GM20431 (cell line): Measurements from ENCODE around the gene NME5.

Experiments used
- in situ Hi-C: fragments of 300-500 bp; cut with MseI, MboI; formaldehyde crosslinking; loops from one replicate; pipeline ENCODE4 v1.15.0; 2020; ENCODE audit warnings: low sequenced_read_pairs; ENCODE audit not compliant: unreplicated experiment

The NME5 gene

DNA sequence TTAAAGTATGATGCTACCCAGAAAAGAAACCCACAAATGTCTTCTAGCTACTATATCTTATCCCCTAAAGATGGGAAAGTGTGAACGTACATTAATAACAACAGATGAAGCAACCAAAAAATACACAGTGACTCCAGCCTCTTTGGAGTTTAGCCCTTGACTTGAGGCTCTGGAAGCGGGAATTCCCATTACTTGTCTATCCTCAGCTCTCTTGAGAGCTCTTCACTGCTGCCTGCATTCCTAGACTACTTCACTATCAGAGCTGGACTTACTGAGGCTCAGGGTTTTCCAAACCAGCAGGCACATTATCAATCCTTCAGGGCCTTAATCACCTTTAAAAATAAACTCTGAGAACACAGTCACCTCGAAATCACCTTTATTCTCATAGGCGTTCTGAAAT lies 1.0 kb upstream of the NME5 start:
- in situ Hi-C loops = no loop called here

DNA sequence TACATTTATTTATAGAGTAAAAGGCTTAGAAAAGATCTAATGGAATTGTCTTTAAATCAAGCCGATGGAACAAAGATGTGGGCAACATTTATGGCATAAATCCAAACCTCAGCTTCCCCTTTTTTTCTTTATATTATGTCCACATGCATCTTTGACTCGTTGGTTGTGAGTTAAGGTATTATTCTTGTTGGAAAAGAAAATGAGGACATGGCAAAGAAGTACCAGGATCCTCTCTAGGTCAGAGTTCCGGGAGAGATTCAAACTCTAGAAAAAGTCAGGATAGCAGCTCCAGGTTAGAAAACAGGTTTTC lies 508 bp upstream of the NME5 start:
- in situ Hi-C loops = loop anchor here (10.0 kb wide), 1 partner anchor 65 kb away; no protein-coding TSS in a partner anchor

DNA sequence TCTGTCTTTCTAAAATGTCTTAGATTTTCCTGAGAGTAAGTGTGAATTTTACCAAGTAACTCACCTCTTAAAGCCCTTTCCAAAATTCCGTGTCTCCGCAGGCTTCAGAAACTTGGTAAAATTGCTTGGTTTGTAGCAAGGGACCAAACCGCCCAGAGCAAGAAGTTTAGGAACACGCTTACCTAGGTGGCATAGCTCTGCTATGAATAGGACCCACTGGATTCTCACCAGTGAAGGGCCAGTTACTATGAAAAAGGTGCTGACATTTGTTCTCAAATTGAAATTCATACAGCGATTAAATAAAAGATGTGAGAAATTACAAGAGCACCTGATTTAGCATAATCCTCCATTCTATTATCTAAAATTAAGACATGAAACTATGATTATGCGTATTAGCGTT lies 6.7 kb downstream of the NME5 start:
- in situ Hi-C loops = loop anchor here (10.0 kb wide), 1 partner anchor 58 kb away; no protein-coding TSS in a partner anchor

- in situ Hi-C loops = no loop called here
Observed at GRCh38 chr5:138129347-138129746, 9.9 kb downstream of the NME5 start.

DNA sequence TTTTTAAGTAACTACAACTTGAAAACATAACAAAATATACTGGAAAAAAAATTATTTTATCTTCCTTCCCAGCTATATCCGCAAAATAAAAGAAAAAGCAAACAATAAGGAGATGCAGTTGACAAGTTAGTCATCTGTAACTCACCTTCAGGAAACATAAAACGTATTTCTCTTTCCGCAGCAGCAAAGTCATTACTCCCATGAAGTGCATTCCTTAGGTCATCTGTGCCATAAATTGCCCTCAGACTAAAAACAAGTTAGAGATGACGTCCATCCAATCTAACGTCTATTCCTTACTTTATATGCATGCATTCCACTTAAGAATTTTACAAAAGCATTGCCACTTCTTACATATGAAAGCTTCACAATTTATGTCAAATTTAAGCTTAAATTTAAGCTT lies 10.9 kb downstream of the NME5 start:
- in situ Hi-C loops = no loop called here

DNA sequence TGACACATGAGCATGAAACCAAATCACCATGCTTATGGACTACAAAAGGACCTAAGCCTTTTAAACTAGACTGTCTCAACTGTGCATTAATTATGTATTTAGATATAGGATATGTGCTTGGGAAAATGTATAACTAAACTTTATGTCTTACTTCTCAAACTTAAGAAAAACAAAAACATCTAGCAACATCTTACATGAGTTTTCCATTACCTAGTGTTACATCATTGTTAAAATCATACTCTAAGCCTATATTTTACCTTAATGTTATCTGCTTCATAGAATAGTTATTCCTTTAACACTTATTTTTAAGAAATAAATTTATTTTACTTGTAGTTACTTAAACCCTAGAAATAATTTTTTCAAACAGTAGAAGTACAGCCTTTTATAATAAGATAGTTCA lies 24.0 kb downstream of the NME5 start:
- in situ Hi-C loops = no loop called here

- in situ Hi-C loops = no loop called here
Observed at GRCh38 chr5:138111937-138112336, 27.3 kb downstream of the NME5 start.

DNA sequence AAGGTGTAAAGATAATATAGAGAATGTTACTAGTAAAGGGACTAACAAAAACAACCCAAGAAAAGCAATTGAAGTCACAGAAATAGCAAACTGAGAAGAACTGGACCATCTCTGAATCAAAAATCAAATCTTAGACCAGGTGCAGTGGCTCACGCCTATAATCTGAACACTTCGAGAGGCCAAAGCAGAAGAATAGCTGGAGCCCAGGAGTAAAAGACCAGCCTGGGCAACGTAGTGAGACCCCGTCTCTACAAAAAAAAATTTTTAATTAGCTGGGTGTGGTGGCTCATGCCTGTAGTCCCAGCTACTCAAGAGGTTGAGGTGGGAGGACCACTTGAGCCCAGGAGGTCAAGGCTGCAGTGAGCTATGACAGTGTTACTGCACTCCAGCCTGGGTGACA lies 28.0 kb downstream of the NME5 start:
- in situ Hi-C loops = no loop called here

DNA sequence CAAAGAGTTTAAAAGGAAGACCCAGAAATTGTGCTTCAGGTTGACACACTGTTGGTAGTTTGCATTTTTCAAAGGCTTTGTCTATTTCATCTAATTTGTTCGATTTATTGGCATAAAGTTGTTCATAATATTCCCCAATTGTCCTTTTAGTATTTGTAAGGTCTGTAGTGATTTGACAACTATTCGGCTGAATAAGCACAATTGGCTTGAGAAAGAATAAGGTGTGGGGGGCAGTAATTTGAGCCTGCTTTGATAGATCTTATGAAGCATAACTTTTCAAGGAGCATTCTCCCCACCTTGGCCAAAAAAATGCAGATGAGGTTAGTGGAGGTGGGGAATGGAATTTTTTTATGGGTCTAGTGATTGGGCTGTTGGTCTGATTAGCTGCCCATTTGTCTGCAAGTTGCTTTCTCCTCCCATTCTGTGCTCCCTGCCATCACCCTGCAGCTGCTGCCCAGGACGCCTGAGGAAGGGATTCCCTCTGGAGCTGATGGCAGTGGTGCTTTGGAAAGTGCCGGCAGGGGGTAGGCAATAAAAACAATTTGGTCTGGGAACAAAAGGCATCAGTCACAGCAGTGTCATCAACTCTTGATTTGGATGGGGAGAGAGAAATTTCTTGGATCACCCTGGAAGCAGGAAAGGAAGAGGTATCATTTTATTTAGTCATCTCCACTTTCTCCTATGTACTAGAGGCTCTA lies 28.8 kb downstream of the NME5 start:
- in situ Hi-C loops = no loop called here

DNA sequence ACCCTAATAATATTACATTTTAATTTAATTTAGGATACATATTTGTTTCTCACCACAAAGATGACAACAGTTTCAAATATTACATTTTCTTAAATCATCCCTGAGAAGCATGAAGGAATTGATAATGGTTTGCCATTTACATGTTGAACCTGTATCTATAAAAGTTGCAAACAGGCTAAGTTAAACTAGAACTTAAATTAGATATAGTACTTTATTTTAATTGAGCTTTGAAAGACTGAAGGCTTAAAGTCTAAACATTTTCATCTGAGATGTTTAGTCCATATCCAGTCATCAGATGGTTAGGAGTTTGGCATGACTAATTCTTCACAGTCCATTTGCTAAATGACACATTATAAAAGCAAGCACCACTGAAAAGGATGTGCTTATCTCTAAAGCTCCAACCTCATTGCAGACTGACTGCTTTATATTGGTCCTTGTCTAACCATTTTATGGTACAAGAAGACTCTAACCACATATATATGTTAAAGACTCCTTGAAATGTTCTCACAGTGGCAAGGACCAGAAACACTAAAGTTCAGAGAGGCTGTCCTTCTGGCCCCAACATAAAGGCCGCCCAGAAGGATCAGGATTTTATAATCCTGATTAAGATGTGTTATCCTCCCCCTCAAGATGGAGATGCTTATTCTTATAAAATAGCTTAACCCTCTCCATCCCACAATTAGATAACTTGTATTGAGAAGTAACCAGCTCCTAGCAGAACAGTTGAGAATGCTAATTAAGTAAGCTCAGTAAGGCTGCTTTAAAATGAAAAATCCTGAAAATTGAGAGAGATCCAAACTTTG lies 29.6 kb downstream of the NME5 start:
- in situ Hi-C loops = no loop called here

- in situ Hi-C loops = no loop called here
Observed at GRCh38 chr5:138107213-138107612, 32.0 kb downstream of the NME5 start.

DNA sequence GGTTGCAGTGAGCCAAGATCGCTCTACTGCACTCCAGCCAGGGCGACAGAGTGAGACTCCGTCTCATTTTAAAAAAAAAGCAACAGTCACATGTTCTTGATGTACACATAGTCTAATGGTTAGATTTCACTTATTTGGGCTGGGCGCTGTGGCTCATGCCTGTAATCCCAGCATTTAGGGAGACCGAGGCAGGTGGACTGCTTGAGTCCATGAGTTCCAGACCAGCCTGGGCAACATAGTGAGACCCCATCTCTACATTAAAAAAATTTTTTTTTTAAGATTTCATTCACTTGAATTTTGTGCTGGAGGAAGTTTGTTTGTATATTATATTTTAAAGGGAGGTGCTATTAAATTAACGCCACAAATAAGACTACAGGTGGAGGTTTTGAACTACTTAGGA lies 33.5 kb downstream of the NME5 start:
- in situ Hi-C loops = no loop called here

GRCh38 chr5:138103319-138103637 lies 36.0 kb downstream of the NME5 start:
- in situ Hi-C loops = no loop called here

GRCh38 chr5:138102454-138103318 lies 36.5 kb downstream of the NME5 start:
- in situ Hi-C loops = no loop called here

DNA sequence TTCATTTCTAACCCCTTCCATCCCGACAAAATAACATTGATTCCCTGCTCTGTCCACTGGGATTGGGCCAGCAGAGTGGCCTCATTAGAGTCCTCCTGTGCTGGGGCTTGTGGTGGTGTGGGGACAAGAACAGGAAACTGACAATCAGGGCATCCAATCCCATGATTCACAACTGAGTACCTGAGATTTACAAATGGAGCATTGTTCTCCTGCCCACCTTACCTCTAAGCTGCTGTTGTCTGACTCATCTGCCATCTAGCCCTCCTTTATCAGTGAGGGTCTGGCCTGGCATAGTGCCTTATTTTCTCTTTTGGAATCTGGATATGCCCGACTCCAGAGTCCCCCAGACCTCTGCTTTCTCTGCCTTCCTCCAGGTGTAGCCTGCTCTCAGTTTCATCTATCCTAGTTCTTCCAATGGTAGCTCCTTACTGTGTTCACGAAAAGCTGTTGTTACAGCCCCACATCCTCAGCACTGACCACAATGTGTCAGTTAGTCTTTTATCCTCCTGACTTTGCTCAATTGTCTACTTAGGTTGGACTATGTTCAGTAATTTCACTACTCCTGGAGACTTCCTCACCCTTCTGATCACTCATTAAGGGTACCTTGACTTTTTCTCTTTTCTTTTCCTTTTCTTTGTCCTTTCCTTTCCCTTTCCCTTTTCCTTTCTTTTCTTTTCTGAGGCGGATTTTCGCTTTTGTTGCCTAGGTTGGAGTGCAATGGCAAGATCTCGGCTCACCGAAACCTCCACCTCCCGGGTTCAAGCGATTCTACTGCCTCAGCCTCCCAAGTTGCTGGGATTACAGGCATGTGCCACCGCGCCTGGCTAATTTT lies 42.0 kb downstream of the NME5 start:
- in situ Hi-C loops = no loop called here

GRCh38 chr5:138096363-138096762 lies 42.9 kb downstream of the NME5 start:
- in situ Hi-C loops = no loop called here

- in situ Hi-C loops = no loop called here
Observed at GRCh38 chr5:138095100-138095907, 43.9 kb downstream of the NME5 start.

- in situ Hi-C loops = no loop called here
Observed at GRCh38 chr5:138093036-138093435, 46.2 kb downstream of the NME5 start.

GRCh38 chr5:138092301-138092700 lies 46.9 kb downstream of the NME5 start:
- in situ Hi-C loops = no loop called here
